GM18505 (cell line): ENCODE results near the gene RAVER2.

Experiments
- ATAC-seq: cut with Tn5 transposase; IDR thresholded peaks from one replicate; pipeline ENCODE4 v1.9.1; 2021; ENCODE audit not compliant: unreplicated experiment
- POLR2A ChIP-seq: IDR thresholded peaks from 4 replicates; pipeline ENCODE4 v1.6.1; 2011; ENCODE audit warnings: borderline replicate concordance; ENCODE audit not compliant: insufficient read depth, insufficient read length; ENCODE audit errors: extremely low read depth

The RAVER2 gene

DNA sequence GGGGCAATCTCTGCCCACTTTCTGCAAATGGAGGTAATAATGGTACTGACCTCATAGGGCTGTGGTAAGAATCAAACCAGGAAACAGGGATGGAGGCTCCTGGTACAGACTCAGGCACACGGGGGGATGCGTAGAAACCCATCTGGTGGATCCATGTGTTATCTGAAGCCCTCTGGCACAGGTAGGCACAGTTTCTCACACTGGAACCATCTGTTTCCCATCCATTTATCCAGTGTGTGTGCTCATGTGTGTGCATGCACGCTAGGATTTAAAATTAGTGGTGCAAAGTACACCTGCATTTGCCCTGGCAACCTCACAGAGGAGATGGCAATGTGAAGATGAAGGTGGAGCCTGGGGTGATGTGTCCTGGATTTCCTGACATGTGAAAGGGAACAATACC lies 103.3 kb downstream of the RAVER2 start:
- no peak for TF ChIP-seq POLR2A
- ATAC-seq: no peak

DNA sequence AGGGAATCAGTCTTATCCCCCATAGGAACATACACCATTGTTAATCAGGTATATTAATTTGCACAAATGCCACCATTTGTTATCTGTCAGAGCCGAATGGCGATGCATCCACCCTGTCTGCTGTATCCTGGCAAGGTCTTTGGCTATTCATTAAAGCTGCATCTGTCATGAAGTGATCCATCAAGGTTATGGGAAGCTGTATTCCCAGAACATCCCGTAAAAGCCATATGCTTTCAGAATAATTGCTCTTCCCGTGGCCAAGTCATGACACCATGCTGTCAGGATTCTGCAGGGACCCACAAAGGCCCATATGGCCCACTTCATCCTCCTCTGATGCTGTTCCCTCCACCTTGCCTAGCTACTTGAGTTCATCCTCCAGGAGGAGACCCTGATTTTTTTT lies 103.9 kb downstream of the RAVER2 start:
- TF ChIP-seq POLR2A: no peak
- ATAC-seq: no peak

DNA sequence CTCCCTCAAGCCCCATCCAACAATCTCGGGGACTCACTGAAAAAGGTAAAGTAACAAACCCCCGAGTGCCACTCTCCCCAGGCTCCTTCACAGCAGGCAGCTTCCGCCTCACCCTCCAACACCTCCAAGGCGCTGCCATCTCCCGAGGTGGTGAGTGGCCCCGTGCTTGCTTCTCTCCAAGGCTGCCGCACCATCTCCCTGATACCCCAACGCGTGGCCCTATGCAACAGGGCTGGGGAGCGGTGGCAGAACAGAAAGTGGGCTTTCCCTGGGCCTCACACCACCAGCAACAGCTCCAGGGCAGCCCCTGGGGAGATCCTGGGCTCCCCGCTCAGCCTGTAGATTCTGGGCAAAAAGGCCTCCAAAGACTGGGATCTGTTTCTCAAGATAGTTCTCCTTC lies 105.1 kb downstream of the RAVER2 start:
- no peak for TF ChIP-seq POLR2A
- no peak for ATAC-seq

DNA sequence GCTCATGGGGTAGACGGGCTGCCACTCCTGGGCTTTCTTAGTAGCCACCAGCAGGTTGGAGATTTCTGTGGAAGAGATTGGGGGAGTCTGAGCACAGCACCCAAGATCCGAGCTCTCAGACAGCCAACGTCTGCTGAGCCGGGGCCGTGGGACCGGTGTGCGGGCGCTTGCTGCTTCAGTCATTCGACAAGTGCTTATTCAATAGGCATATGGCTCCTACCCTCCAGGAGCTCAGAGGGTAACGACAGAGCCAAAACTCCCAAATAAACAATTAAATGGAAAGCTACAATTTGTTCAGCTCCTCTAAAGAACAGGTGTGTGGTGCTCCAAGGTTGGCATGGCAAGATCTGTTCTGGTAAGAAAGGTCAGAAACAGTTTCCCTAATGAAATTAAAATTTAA lies 106.0 kb downstream of the RAVER2 start:
- ATAC-seq: no peak
- no peak for TF ChIP-seq POLR2A

DNA sequence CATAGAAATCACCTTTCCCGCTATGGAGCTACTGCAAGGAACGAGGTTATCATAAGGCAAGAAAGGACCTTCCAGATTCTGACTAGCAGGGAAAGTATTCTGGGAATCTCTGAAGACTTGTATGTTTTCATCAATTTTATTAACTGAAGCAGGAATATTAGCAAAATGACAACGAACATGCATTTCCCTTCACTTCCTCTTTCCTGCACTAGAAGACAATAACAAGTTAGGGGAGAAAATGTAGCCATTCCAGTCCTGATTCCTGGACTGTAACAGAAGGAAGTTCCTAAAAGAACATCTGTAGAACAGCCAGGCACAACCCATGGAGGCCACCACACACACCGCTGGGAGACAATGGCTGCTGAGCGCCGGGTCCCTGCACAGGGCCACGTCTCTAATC lies 106.8 kb downstream of the RAVER2 start:
- ATAC-seq: no peak
- no peak for TF ChIP-seq POLR2A

DNA sequence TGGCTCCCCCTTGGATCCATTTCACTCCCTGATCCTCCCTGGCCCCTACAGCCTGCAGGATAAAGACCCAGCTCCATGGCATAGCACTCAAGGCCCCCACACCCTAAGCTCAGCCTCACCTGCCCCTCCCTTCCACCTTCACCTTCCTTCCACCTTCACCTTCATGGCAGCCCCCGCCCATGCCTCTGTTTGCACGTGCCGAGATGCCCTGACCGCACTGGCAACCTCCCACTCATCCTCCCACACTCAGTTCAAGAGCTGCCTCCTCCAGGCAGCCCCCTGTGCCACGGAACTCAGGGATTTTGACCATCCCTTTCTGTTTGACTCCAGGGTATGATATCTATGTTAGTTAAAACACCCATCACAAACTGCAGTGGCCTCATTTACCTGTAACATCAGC lies 109.8 kb downstream of the RAVER2 start:
- no peak for TF ChIP-seq POLR2A
- no peak for ATAC-seq

DNA sequence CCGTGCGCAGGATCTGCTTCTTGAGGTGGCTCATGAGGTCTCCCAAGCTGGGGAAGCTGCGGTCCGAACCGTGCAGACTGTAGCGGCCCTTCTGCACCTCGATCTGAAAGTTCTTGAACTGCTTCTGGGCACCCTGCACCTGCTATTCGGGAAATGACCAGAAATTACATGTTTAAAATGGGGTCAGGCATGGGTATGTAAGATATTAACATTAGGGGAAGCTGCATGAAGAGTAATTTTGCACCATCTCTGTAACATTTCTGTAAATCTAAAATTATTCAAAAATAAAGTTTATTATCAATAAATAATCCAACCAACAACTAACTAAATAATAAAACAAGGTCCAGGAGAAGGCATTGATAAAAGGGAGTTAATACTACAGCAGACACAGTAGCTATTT lies 110.7 kb downstream of the RAVER2 start:
- TF ChIP-seq POLR2A: no peak
- ATAC-seq: no peak

DNA sequence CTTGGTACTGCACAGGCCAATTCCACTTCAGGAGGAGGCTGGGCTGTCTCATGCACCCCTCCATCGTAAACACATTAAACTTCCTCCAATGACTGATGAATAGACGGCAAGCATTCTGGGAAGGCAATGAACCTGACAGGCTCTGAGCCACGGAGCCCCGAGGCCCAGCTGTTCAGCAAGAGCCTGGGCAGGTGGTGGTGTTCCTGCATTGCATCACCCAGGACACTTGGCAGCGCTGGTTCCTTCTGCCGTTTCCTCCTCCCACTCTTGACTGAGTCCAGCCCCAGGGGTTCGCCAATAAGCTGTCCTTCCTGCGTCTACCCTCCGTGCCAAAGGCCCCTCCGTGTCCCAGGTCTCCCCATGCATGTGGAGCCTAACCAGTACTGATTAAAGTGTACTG lies 111.7 kb downstream of the RAVER2 start:
- ATAC-seq: no peak
- no peak for TF ChIP-seq POLR2A

DNA sequence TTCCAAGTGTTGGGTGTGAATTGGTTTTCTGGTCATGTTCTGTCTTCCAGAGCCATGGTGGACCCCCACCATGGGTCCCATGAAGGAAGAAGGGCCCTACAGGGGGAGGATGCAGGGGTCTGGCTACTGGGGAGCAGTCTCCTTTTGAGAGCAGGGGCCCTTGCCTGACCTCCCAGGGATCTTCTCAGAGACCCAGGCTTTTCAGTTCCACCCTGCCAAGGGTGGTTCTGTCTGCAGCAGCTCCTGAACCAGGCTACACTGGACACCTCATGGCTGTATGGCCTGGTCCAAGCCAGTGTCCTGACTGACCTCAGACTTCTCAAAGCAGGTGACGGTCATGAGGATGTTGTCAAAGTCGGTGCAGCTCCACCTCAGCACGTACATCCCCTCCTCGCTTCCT lies 112.5 kb downstream of the RAVER2 start:
- no peak for TF ChIP-seq POLR2A
- ATAC-seq: no peak

DNA sequence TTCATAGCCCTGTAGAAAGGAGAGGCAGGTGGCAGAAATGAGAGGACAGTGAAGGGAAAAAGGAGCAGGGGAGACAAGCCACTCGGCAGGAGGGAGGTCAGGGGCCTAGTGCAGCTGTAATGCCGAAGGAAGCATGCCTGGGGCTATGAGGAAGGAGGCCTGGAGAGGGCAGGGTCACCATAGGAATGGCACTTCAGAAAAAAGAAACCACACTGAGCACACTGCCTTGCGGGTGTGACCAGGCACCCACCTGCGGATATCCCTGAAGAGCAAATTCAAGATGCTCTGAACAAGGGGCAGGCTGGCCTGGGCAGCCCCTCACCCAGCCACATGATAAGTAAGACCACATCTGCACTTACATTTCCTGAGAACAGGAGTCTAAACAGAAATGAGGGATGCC lies 116.7 kb downstream of the RAVER2 start:
- TF ChIP-seq POLR2A: no peak
- no peak for ATAC-seq

DNA sequence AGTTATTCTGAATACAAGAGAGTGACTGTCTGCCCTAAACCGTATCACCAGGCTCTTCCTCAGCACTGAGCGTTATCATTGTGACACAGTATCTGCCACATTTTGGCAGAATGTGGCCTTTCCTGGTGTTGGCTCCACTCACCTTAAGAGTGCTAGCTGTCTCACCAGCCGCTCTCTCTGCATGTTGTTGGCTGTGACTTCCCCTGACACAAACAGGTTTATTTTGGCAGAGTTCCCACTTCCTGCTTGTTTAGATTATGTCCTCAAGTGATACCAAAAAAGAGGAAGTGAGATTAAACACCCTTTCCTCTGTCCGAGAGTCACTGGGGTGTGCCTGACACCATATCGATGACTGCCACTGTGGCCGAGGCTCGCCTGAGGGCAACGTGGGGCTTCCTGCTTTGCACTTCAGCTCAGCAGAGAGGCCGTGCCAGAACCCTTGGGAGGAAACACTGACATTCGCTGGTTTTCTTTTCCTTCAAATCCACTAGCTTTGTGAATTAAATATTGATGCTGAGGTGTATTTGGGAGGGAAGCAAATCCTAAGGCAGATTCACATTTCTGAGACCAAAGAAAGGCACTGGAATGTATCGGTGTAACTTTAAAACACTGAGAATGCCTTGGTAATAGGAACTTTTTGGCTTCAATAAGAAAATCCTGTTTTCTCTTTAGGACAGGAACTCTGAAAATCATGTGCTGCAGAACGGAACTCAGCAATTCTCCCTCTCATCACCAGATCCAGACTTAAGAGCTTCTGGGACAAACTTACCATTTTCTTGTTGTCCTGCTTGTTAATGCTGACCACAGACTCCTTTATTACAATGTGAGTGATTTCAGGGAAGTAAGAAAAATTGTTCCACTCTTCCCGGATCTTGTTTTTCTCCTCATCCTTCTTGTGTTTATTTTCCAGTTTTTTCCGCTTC lies 119.4 kb downstream of the RAVER2 start:
- TF ChIP-seq POLR2A: no peak
- peak; percentile 99 for ATAC-seq

DNA sequence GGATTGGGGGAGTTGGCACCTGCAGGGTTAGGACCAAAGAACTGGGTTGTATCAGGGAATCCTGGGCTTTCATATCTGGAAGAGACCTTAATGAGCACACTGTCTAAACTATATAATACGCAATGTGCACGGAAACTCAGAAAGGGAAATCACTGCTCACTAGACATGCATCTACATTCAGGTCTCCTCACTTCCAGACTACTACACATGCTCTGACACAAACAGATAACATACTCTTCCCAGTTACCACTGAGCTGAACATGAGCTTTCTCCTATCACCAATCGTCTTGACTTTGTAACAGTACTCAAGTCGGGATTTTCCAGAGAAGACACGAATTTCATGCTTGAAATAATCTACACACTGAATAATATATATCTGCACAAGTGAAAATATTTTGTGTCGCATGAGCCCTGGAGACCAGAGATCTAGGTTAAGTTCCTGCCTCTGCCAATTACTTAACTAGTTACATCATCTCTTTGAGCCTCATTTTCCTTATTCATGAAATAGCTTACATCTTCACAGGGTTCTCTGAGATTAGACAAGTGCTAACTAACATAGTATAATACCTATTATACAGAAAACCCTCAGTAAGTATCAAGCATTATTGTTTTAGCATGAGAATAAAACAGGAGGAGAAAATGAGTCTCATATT lies 120.4 kb downstream of the RAVER2 start:
- no peak for TF ChIP-seq POLR2A
- no peak for ATAC-seq

DNA sequence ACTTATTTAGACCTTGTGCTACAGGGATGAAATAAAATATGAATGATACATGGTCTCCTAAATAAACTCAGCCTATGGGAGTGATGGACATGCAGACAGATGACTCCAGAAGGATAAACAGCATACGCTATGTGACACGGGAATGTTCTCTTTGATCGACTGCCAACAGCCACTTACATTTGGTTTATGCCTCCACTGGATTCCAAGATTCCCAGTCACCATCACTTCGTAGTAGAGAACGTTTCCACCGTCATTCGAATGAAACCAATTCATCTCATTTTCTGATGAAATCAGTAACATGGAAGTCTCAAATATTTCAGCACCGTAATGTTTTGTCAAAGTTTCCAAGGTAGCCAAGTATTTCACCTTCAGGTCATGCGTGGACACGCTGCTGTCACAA lies 121.8 kb downstream of the RAVER2 start:
- no peak for TF ChIP-seq POLR2A
- no peak for ATAC-seq

DNA sequence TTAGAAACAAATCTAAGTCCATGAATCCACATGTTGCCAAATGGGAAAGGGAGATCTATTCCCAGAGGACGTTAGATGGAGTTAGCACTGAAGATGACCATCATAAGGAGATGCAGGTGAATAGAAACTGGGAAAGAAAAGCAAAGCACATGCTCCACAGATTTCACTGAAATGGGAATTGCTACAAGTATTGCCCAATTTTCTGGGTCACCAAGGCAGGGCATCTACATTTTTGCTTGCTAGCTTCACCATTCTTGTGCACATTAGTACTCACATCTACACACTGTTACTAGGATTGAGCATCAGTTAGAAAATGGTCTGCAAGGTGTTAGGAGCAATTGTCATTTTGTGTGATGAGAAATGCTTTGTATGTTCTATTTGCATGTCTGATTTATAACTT lies 122.4 kb downstream of the RAVER2 start:
- no peak for TF ChIP-seq POLR2A
- no peak for ATAC-seq
